GM12878 (cell line): Measurements from ENCODE around the gene ADORA2B.

Experiments
- NRF1 ChIP-seq: conservative IDR thresholded peaks from 2 replicates; pipeline ENCODE4 v1.6.1; 2011; ENCODE audit warnings: mild to moderate bottlenecking, low read depth, low read length, improper control_type of control experiment
- RBBP5 ChIP-seq: fragments of 200-600 bp; sonication (generic); conservative IDR thresholded peaks from 2 replicates; pipeline ENCODE4 v1.6.1; 2016

DNA sequence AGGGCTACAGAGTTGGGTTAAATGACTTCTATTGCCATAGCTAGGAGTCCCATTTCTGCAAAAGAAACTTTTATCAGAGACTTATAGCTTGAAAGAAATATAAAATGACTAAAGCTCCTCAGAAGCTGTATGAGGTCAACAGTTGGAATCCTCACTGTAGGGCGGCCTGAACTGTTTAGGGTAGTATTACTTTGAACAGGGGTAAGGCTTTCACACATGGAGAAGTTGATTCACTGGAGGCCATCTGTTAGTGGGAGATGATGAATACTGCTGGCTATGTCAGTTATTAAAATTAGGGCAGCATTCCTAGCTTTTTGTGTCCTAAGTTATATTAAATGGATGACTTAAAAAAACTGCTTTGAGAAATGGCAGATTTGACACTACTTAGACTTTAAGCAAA lies 60.7 kb downstream of the ADORA2B start:
- TF ChIP-seq RBBP5 (no peak), NRF1 (no peak)
